Tibial nerve (tissue), 4 donors: ENCODE measurements around the gene MAN2A2.

Experiments used
- CTCF ChIP-seq, 5 experiments: fragments of 200-600 bp in 3 of 5; fragments of 450-650 bp in 2 of 5; sonication (generic) in 3 of 5; IDR thresholded peaks; one replicate each; pipeline ENCODE4 v1.5.1; 2016 to 2019; ENCODE audit warnings: antibody characterized with exemption in 5 of 5, mild to moderate bottlenecking in 3 of 5, moderate library complexity in 2 of 5
- EP300 ChIP-seq, 2 donors: sonication (generic); formaldehyde crosslinking; IDR thresholded peaks; one replicate each; pipeline ENCODE4 v1.6.1; 2017; ENCODE audit warnings: antibody characterized with exemption in 2 of 2, mild to moderate bottlenecking in 1 of 2
- POLR2A ChIP-seq, 2 donors: fragments of 450-650 bp; IDR thresholded peaks; one replicate each; pipeline ENCODE4 v1.6.1; 2017; ENCODE audit warnings: antibody characterized with exemption in 2 of 2, mild to moderate bottlenecking in 2 of 2, moderate library complexity in 2 of 2

GRCh38 chr15:90905306-90906180, 2.4 kb downstream of the MAN2A2 start:
- no peak for TF ChIP-seq CTCF (IDR thresholded peaks at IDR 0.05)
- no peak for TF ChIP-seq POLR2A (IDR thresholded peaks at IDR 0.05)
- TF ChIP-seq EP300 (IDR thresholded peaks at IDR 0.05): no peak
